Fibroblast of lung (primary cell): Measurements from ENCODE around the gene CALHM1. TPM values are rescaled to one million over a fixed set of nuclear protein-coding genes. Genes with fewer than 3 reads are reported as not detected.

ENCODE experiments used
- DNase-seq, 2 donors: peaks; one replicate each; pipeline versions ENCODE4 v3.0.0 to v3.0.0-alpha.2; 2010; ENCODE audit warnings: low read depth in 2 of 2
- H2AFZ ChIP-seq: 2 replicates; pipeline ENCODE4 v1.5.1; 2012; ENCODE audit warnings: low read length, control low read depth, inconsistent platforms
- H3K27ac ChIP-seq: 2 replicates; pipeline ENCODE4 v1.5.1; 2011; ENCODE audit warnings: low read length, control low read depth; ENCODE audit not compliant: insufficient read depth
- H3K27me3 ChIP-seq: 2 replicates; pipeline ENCODE4 v1.5.1; 2011; ENCODE audit warnings: mild to moderate bottlenecking, low read length; ENCODE audit not compliant: control insufficient read depth, insufficient read depth
- H3K36me3 ChIP-seq: 2 replicates; pipeline ENCODE4 v1.5.1; 2011; ENCODE audit warnings: low read length; ENCODE audit not compliant: control insufficient read depth, insufficient read depth
- H3K4me1 ChIP-seq: 2 replicates; pipeline ENCODE4 v1.5.1; 2011; ENCODE audit warnings: low read length; ENCODE audit not compliant: control insufficient read depth, insufficient read depth; ENCODE audit errors: extremely low read depth
- H3K4me2 ChIP-seq: 2 replicates; pipeline ENCODE4 v1.5.1; 2011; ENCODE audit warnings: low read length, control low read depth; ENCODE audit not compliant: insufficient read depth; ENCODE audit errors: extremely low read depth
- H3K4me3 ChIP-seq, 4 experiments: fragments of 200-600 bp in 1 of 4; sonication (generic) in 1 of 4; replicated peaks in 1 of 4; 2 replicates each; pipeline ENCODE4 v1.5.1; 2011 to 2016; ENCODE audit warnings: low read length in 4 of 4, low read depth in 3 of 4, mild to moderate bottlenecking in 3 of 4, control low read depth in 2 of 4, inconsistent platforms in 1 of 4, mixed read lengths in 1 of 4; ENCODE audit not compliant: insufficient read depth in 1 of 4; ENCODE audit errors: control extremely low read depth in 1 of 4
- H3K79me2 ChIP-seq: 2 replicates; pipeline ENCODE4 v1.5.1; 2012; ENCODE audit warnings: mild to moderate bottlenecking, low read length, inconsistent platforms; ENCODE audit not compliant: control insufficient read depth, insufficient read depth
- H3K9ac ChIP-seq: 2 replicates; pipeline ENCODE4 v1.5.1; 2011; ENCODE audit warnings: mild to moderate bottlenecking, low read length, control low read depth; ENCODE audit not compliant: insufficient read depth
- H3K9me3 ChIP-seq: 2 replicates; pipeline ENCODE4 v1.5.1; 2012; ENCODE audit warnings: low read depth, low read length; ENCODE audit not compliant: control insufficient read depth, insufficient read depth
- H4K20me1 ChIP-seq: 2 replicates; pipeline ENCODE4 v1.5.1; 2011; ENCODE audit warnings: low read length; ENCODE audit not compliant: control insufficient read depth, insufficient read depth; ENCODE audit errors: extremely low read depth
- EZH2 ChIP-seq: IDR thresholded peaks from 2 replicates; pipeline ENCODE4 v1.5.1; 2012; ENCODE audit warnings: low read length, control low read depth, mild to moderate bottlenecking; ENCODE audit errors: missing control alignments
- polyA plus RNA-seq, 2 donors: library from polyadenylated mRNA; depleted of rRNA in 1 of 2; stranded (reverse) in 1 of 2; unstranded in 1 of 2; fragments of >200 nt; gene quantifications; 2 replicates each; pipeline ENCODE4 v1.2.1, GENCODE V29; 2011 to 2012; ENCODE audit warnings: missing spikeins in 1 of 2
- total RNA-seq: library from RNA; depleted of rRNA; stranded (reverse); fragments of >200 nt; gene quantifications from 2 replicates; pipeline ENCODE4 v1.2.1, GENCODE V29; 2014
- TF ChIP-seq, protein P1 (sequence below), 2 donors: IDR thresholded peaks in 1 of 2; conservative IDR thresholded peaks in 1 of 2; 1 replicate in 1 of 2; 2 replicates in 1 of 2; pipeline ENCODE4 v1.5.1; 2011 to 2012; ENCODE audit warnings: low read length in 2 of 2, control low read depth in 1 of 2, inconsistent platforms in 1 of 2, low read depth in 1 of 2, mild to moderate bottlenecking in 1 of 2

CALHM1 gene
- total and polyA plus RNA-seq, 2 donors (not counting 1 experiment from before 2014, with no cell fraction given), result not detected

DNA sequence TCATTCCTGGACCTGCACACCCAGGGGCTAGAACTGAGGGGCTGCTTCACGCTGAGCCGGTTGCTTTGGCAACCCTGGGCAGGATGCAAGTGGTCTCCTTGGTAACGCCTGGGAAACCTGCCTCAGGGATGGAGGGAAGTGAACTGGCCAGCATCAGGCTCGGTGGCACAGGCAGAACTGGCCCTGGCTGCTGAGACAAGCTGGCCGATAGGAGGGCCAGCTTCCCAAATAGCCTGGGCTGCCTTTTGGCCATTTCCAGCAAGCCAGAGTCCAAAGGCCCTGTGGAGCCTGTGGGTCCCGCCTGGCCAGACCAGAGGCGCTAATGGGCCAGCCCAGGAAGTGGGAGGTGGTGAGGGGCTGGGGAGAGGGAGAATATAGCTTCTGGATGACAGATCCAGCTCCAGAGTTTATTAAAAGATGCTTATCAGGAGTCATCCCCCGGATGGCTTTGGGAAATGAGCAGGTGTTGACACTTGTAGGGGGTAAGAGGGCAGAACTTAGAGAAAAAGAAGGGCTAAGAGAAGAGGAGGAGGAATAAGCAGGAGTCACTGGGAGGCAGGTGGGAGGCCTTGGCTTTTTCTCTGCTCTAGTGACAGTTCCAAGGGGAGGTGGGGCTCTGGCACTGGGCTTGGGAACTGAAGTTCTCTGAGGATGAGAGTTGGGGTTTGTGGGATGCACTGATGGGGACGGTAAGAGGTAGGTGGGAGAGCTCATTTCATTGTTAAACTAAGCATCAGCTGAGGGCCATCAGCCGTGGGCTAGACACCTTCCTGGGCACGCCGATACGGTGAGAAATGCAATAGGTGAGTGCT is 44.4 kb upstream of the CALHM1 start:
- no peak overlapping the region for H3K4me2 ChIP-seq
- H3K4me1 ChIP-seq, result no peaks in the 10 kb centered on the region
- no peaks in the 10 kb centered on the region for H4K20me1 ChIP-seq
- H3K36me3 ChIP-seq, result no peaks in the 10 kb centered on the region
- H3K79me2 ChIP-seq, result no peaks in the 10 kb centered on the region
- no peak overlapping the region for H2AFZ ChIP-seq
- no peak overlapping the region for H3K9ac ChIP-seq
- no peaks in the 10 kb centered on the region for H3K9me3 ChIP-seq
- no peak overlapping the region for H3K27ac ChIP-seq
- DNase-seq, result no peak
- H3K4me3 ChIP-seq, result no peak overlapping the region
- H3K27me3 ChIP-seq, result peaks cover 32% of the 10 kb centered on the region
- TF ChIP-seq, protein P1, sequence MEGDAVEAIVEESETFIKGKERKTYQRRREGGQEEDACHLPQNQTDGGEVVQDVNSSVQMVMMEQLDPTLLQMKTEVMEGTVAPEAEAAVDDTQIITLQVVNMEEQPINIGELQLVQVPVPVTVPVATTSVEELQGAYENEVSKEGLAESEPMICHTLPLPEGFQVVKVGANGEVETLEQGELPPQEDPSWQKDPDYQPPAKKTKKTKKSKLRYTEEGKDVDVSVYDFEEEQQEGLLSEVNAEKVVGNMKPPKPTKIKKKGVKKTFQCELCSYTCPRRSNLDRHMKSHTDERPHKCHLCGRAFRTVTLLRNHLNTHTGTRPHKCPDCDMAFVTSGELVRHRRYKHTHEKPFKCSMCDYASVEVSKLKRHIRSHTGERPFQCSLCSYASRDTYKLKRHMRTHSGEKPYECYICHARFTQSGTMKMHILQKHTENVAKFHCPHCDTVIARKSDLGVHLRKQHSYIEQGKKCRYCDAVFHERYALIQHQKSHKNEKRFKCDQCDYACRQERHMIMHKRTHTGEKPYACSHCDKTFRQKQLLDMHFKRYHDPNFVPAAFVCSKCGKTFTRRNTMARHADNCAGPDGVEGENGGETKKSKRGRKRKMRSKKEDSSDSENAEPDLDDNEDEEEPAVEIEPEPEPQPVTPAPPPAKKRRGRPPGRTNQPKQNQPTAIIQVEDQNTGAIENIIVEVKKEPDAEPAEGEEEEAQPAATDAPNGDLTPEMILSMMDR (conservative IDR thresholded peaks at IDR 0.05 in 1 of 2, IDR thresholded peaks at IDR 0.05 in 1 of 2; ENCODE audit: low read depth in 1 of 2, low read length in 2 of 2), result no peak
- no peak for TF ChIP-seq EZH2

DNA sequence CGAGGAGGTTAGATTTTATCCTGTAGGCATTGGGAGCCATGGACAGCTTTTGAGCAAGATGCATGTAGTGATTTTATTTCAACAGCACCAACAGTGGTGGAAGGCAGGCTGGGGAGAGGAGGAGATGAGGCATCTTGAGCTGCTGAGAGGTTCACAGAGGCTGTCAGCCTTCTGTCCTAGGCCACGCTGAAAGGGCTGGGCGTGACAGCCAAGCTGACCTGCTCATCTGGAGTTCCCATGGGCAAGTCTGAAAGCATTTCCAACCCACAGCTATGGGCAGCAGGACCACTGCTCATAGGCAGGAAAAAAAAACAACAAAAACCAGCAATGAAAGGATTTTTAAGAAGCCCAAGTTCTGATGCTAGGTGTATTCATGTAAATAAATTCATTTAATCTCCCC is 42.5 kb upstream of the CALHM1 start:
- no peaks in the 10 kb centered on the region for H4K20me1 ChIP-seq
- no peaks in the 10 kb centered on the region for H3K4me1 ChIP-seq
- H3K79me2 ChIP-seq, result no peaks in the 10 kb centered on the region
- H2AFZ ChIP-seq, result no peak overlapping the region
- peaks cover 39% of the 10 kb centered on the region for H3K27me3 ChIP-seq
- no peaks in the 10 kb centered on the region for H3K36me3 ChIP-seq
- no peaks in the 10 kb centered on the region for H3K9me3 ChIP-seq
- no peak overlapping the region for H3K4me2 ChIP-seq
- H3K4me3 ChIP-seq, result no peak overlapping the region
- no peak for DNase-seq
- no peak for TF ChIP-seq EZH2
- TF ChIP-seq, protein P1 (conservative IDR thresholded peaks at IDR 0.05 in 1 of 2, IDR thresholded peaks at IDR 0.05 in 1 of 2; ENCODE audit: low read depth in 1 of 2, low read length in 2 of 2), result no peak
- no peak overlapping the region for H3K9ac ChIP-seq
- no peak overlapping the region for H3K27ac ChIP-seq

DNA sequence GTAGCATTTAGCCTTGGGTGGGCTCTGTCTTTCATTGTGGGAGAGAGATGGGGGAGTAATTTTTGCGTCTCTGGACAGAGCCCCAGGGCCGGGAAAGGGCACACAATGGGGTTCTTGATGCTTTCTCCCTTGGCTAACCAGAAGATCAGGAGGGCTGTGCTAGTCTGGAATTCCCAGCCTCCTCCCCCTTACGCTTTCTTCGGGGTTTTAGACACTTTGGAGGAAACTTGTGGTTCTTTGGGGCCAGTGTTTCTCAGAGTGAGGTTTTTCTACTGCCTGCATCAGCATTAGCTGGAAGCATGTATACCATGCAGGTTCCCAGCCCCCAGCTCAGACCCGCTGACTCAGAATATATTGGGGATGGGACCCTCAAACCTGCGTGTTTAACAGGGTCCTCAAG is 41.8 kb upstream of the CALHM1 start:
- Histone ChIP-seq H3K27me3 (peaks cover 39% of the 10 kb centered on the region), H3K4me2 (no peak overlapping the region), H3K36me3 (no peaks in the 10 kb centered on the region), H4K20me1 (no peaks in the 10 kb centered on the region), H3K4me3 (no peak overlapping the region), H3K9me3 (no peaks in the 10 kb centered on the region), H3K9ac (no peak overlapping the region), H3K4me1 (no peaks in the 10 kb centered on the region), H3K27ac (no peak overlapping the region), H3K79me2 (no peaks in the 10 kb centered on the region), H2AFZ (no peak overlapping the region)
- no peak for DNase-seq
- no peak for TF ChIP-seq EZH2
- TF ChIP-seq, protein P1 (conservative IDR thresholded peaks at IDR 0.05 in 1 of 2, IDR thresholded peaks at IDR 0.05 in 1 of 2; ENCODE audit: low read depth in 1 of 2, low read length in 2 of 2), result no peak
